Epithelial cell of esophagus (primary cell): ENCODE data around the gene TSC1.

Experiments
- DNase-seq: peaks from one replicate; pipeline ENCODE4 v3.0.0; 2010; ENCODE audit warnings: low read depth
- H3K4me3 ChIP-seq: 2 replicates; pipeline ENCODE4 v1.5.1; 2011; ENCODE audit warnings: mild to moderate bottlenecking, low read length, control low read depth
- CTCF ChIP-seq: IDR thresholded peaks from 2 replicates; pipeline ENCODE4 v1.5.1; 2011; ENCODE audit warnings: low read depth, mild to moderate bottlenecking, low read length, control low read depth, inconsistent platforms; ENCODE audit not compliant: insufficient read depth; ENCODE audit errors: missing control alignments

The TSC1 gene

GRCh38 chr9:132957805-132958204 is 13.4 kb upstream of the TSC1 start:
- DNase-seq = peak; percentile 46
- no peak overlapping the region for H3K4me3 ChIP-seq
- no peak for TF ChIP-seq CTCF

- TF ChIP-seq CTCF = no peak
- no peak overlapping the region for H3K4me3 ChIP-seq
- DNase-seq = no peak
Observed at GRCh38 chr9:132955768-132956167, 11.4 kb upstream of the TSC1 start.

GRCh38 chr9:132955123-132955522 is 10.7 kb upstream of the TSC1 start:
- no peak overlapping the region for H3K4me3 ChIP-seq
- no peak for TF ChIP-seq CTCF
- no peak for DNase-seq

GRCh38 chr9:132949709-132950108 is 5.3 kb upstream of the TSC1 start:
- no peak for TF ChIP-seq CTCF
- H3K4me3 ChIP-seq = no peak overlapping the region
- no peak for DNase-seq

GRCh38 chr9:132948482-132949050 is 4.2 kb upstream of the TSC1 start:
- no peak for DNase-seq
- TF ChIP-seq CTCF = no peak
- no peak overlapping the region for H3K4me3 ChIP-seq

GRCh38 chr9:132947756-132948155 is 3.3 kb upstream of the TSC1 start:
- no peak for TF ChIP-seq CTCF
- H3K4me3 ChIP-seq = no peak overlapping the region
- no peak for DNase-seq

GRCh38 chr9:132946631-132947295 is 2.3 kb upstream of the TSC1 start:
- no peak overlapping the region for H3K4me3 ChIP-seq
- TF ChIP-seq CTCF = no peak

More at GRCh38 chr9:132946631-132947295, 2.3 kb upstream of the TSC1 start:
- DNase-seq = peak; percentile 38
